Measurements from ENCODE around the gene FCRL2.

- no peak for TF ChIP-seq CTCF (IDR thresholded peaks at IDR 0.05)
- no peak for TF ChIP-seq POLR2A (IDR thresholded peaks at IDR 0.05)
Observed at GRCh38 chr1:157753611-157754010, 23.3 kb downstream of the FCRL2 start.
